HCT116 (cell line): ENCODE data around the gene WDR31. TPM values are rescaled to one million over a fixed set of nuclear protein-coding genes. Genes with fewer than 3 reads are reported as not detected.

ENCODE experiments used
- ATAC-seq: fragments of 200-7000 bp; cut with Tn5 transposase; 2 replicates; pipeline ENCODE4 v1.9.1; 2020; ENCODE audit warnings: mild to moderate bottlenecking, moderate library complexity
- BruUV-seq: library from RNA; stranded (reverse); fragments of 400-500 nt; replicated peaks from 2 replicates; lab custom pipeline; 2021; lab: Mats Ljungman, UMichigan
- CTCF ChIA-PET: fragments of 300-600 bp; sonication (Branson Sonifier 250); formaldehyde crosslinking; loops from one replicate; lab custom pipeline; 2021; ENCODE audit warnings: antibody characterized with exemption; lab: Charles Lee
- POLR2A ChIA-PET: fragments of 300-600, 350-600 bp; sonication (Branson Sonifier 250); formaldehyde crosslinking; loops from one replicate; lab custom pipeline; 2021; ENCODE audit warnings: antibody characterized with exemption; lab: Charles Lee
- RAD21 ChIA-PET, 2 experiments: fragments of 300-600 bp; sonication (Branson Sonifier 250); formaldehyde crosslinking; loops; one replicate each; lab custom pipeline; 2023; ENCODE audit warnings: low total read pairs in 2 of 2; ENCODE audit not compliant: uncharacterized antibody in 2 of 2, unreplicated experiment in 2 of 2, low non-redundant PET in 1 of 2; lab: Charles Lee
- DNase-seq: peaks from one replicate; pipeline ENCODE4 v3.0.0-alpha.2; 2010; ENCODE audit warnings: low read depth, low spot score
- H2AFZ ChIP-seq: fragments of 200-600 bp; shearing (Covaris generic), sonication (generic); 2 replicates; pipeline ENCODE4 v1.6.1; 2017; ENCODE audit warnings: low read depth, mixed run types, mixed read lengths, antibody characterized with exemption, low read length; ENCODE audit not compliant: poor library complexity, severe bottlenecking
- H3K27ac ChIP-seq: 2 replicates; pipeline ENCODE4 v1.5.1; 2012; ENCODE audit warnings: low read depth, low read length
- H3K27me3 ChIP-seq: fragments of 200-600 bp; sonication (generic); 2 replicates; pipeline ENCODE4 v1.6.1; 2016; ENCODE audit warnings: mixed run types, low read length, mixed read lengths; ENCODE audit not compliant: insufficient read depth
- H3K36me3 ChIP-seq, 2 experiments: fragments of 200-500 bp in 1 of 2; fragments of 200-600 bp in 1 of 2; sonication (Bioruptor generic) in 1 of 2; sonication (generic) in 1 of 2; 2 replicates each; pipeline versions ENCODE4 v1.5.1 to v1.6.1; 2014 to 2016; ENCODE audit warnings: low read length in 2 of 2, inconsistent platforms in 1 of 2, mixed read lengths in 1 of 2, mixed run types in 1 of 2; ENCODE audit not compliant: insufficient read depth in 2 of 2, control insufficient read depth in 1 of 2
- H3K4me1 ChIP-seq, 2 experiments: fragments of 200-600 bp in 1 of 2; sonication (generic) in 1 of 2; 2 replicates each; pipeline versions ENCODE4 v1.5.1 to v1.6.1; 2012 to 2017; ENCODE audit warnings: low read length in 2 of 2, inconsistent platforms in 1 of 2, mild to moderate bottlenecking in 1 of 2, mixed read lengths in 1 of 2, mixed run types in 1 of 2, moderate library complexity in 1 of 2; ENCODE audit not compliant: insufficient read depth in 2 of 2, control insufficient read depth in 1 of 2
- H3K4me2 ChIP-seq: fragments of 200-600 bp; sonication (generic); 2 replicates; pipeline ENCODE4 v1.6.1; 2017; ENCODE audit warnings: mixed run types, low read length, mixed read lengths
- H3K4me3 ChIP-seq, 2 experiments: fragments of 200-600 bp in 1 of 2; sonication (generic) in 1 of 2; replicated peaks in 1 of 2; 2 replicates each; pipeline ENCODE4 v1.5.1; 2011 to 2016; ENCODE audit warnings: low read length in 2 of 2, control low read depth in 1 of 2, low read depth in 1 of 2, mild to moderate bottlenecking in 1 of 2, mixed read lengths in 1 of 2, mixed run types in 1 of 2
- H3K79me2 ChIP-seq: fragments of 200-600 bp; sonication (generic); 2 replicates; pipeline ENCODE4 v1.6.1; 2017; ENCODE audit warnings: mild to moderate bottlenecking, mixed run types, low read length, moderate library complexity, mixed read lengths; ENCODE audit not compliant: insufficient read depth
- H3K9ac ChIP-seq: fragments of 200-600 bp; sonication (generic); 2 replicates; pipeline ENCODE4 v1.6.1; 2016; ENCODE audit warnings: low read length, mixed read lengths
- H3K9me2 ChIP-seq: fragments of 200-600 bp; sonication (generic), shearing (Covaris generic); 2 replicates; pipeline ENCODE4 v1.6.1; 2017; ENCODE audit warnings: mixed run types, mild to moderate bottlenecking, moderate library complexity; ENCODE audit not compliant: insufficient read depth
- H3K9me3 ChIP-seq, 2 experiments: fragments of 200-500 bp in 1 of 2; fragments of 200-600 bp in 1 of 2; sonication (Bioruptor generic) in 1 of 2; sonication (generic) in 1 of 2; 2 replicates each; pipeline ENCODE4 v1.6.1; 2014 to 2017; ENCODE audit warnings: low read length in 2 of 2, mixed read lengths in 2 of 2, inconsistent platforms in 1 of 2, low read depth in 1 of 2, mild to moderate bottlenecking in 1 of 2, mixed run types in 1 of 2, moderate library complexity in 1 of 2; ENCODE audit not compliant: control insufficient read depth in 1 of 2, insufficient read depth in 1 of 2
- H4K20me1 ChIP-seq: fragments of 200-600 bp; sonication (generic), shearing (Covaris generic); 2 replicates; pipeline ENCODE4 v1.6.1; 2017; ENCODE audit warnings: mixed run types, mild to moderate bottlenecking, moderate library complexity; ENCODE audit not compliant: insufficient read depth
- CTCF ChIP-seq, 3 experiments: fragments of 200-600 bp in 1 of 3; sonication (generic) in 1 of 3; IDR thresholded peaks in 2 of 3; conservative IDR thresholded peaks in 1 of 3; 2 replicates each; pipeline ENCODE4 v1.5.1; 2012 to 2017; ENCODE audit warnings: low read depth in 2 of 3, low read length in 2 of 3, antibody characterized with exemption in 1 of 3, borderline replicate concordance in 1 of 3, control low read depth in 1 of 3, mild to moderate bottlenecking in 1 of 3, mixed read lengths in 1 of 3, mixed run types in 1 of 3, moderate library complexity in 1 of 3; ENCODE audit not compliant: insufficient read depth in 1 of 3
- EZH2phosphoT487 ChIP-seq: fragments of 200-600 bp; IDR thresholded peaks from 2 replicates; pipeline ENCODE4 v1.6.1; 2018; ENCODE audit warnings: antibody characterized with exemption, borderline replicate concordance
- JUND ChIP-seq: IDR thresholded peaks from 2 replicates; pipeline ENCODE4 v1.6.1; 2012
- POLR2AphosphoS5 ChIP-seq: IDR thresholded peaks from 2 replicates; pipeline ENCODE4 v1.6.1; 2011; ENCODE audit warnings: mild to moderate bottlenecking, low read depth, low read length, moderate library complexity
- RAD21 ChIP-seq: IDR thresholded peaks from 2 replicates; pipeline ENCODE4 v1.6.1; 2012; ENCODE audit warnings: low read depth, mild to moderate bottlenecking
- SP1 ChIP-seq: IDR thresholded peaks from 2 replicates; pipeline ENCODE4 v1.6.1; 2012; ENCODE audit warnings: low read depth
- SRF ChIP-seq: IDR thresholded peaks from 2 replicates; pipeline ENCODE4 v1.6.1; 2012; ENCODE audit warnings: low read depth
- TCF7L2 ChIP-seq: IDR thresholded peaks from 2 replicates; pipeline ENCODE4 v1.7.0; 2011; ENCODE audit warnings: borderline replicate concordance, inconsistent platforms; ENCODE audit not compliant: insufficient read depth, insufficient read length; ENCODE audit errors: extremely low read depth
- YY1 ChIP-seq: IDR thresholded peaks from 2 replicates; pipeline ENCODE4 v1.6.1; 2011; ENCODE audit warnings: low read length, low read depth, moderate library complexity, mild to moderate bottlenecking; ENCODE audit not compliant: insufficient replicate concordance; ENCODE audit errors: extremely low read depth
- ZFX ChIP-seq: fragments of 450-650 bp; IDR thresholded peaks from 2 replicates; pipeline ENCODE4 v1.6.1; 2017
- intact Hi-C: fragments of 100-400 bp; cut with micrococcal nuclease; formaldehyde crosslinking; loops from 2 replicates; pipeline ENCODE4 v1.10.0; 2022
- total RNA-seq: library from RNA; stranded (reverse); gene quantifications from one replicate; pipeline ENCODE4 v1.2.1, GENCODE V29; 2021; ENCODE audit not compliant: unreplicated experiment

WDR31 gene
- total RNA-seq, 1 experiment from 2014 or later: 5.9 TPM

- TF ChIP-seq SP1 (peak; percentile 60; the same call in 1 of the 2 replicates), YY1 (peak; percentile 84), POLR2AphosphoS5 (peak; percentile 93), SRF (no peak), TCF7L2 (no peak), ZFX (peak; percentile 56)
These were observed 64.6 kb downstream of the WDR31 start, which contains the start of the genes CDC26 and PRPF4 (continued) for GRCh38 chr9:113275157-113276131.

- Histone ChIP-seq H3K27me3 (no peaks in the 10 kb centered on the region), H4K20me1 (peaks cover 6% of the 10 kb centered on the region; the same call in 1 of the 2 replicates), H3K4me1 (peaks cover 3 to 14% of the 10 kb centered on the region in 2 experiments; a peak in 3 of 4 replicates), H3K36me3 (peaks cover 32 to 37% of the 10 kb centered on the region in 2 experiments), H3K4me3 (peak overlapping the region; percentile 71 to 73), H3K79me2 (peaks cover 61% of the 10 kb centered on the region), H3K9me2 (no peaks in the 10 kb centered on the region), H3K9ac (peak overlapping the region; percentile 96), H2AFZ (peak overlapping the region; percentile 63), H3K9me3 (no peaks in the 10 kb centered on the region), H3K4me2 (peak overlapping the region; percentile 79), H3K27ac (peak overlapping the region; percentile 70)
- intact Hi-C loops: loop anchor here (1.0 to 10.0 kb wide), 4 partner anchors 66 to 384 kb away; partner anchors contain the start of gene WDR31
- ATAC-seq: peak; percentile 39
- ChIA-PET CTCF (interaction anchor here (0.6 to 2.2 kb wide), 14 partner anchors 9 to 384 kb away, joined by 3 to 25 read pairs (median 4); partner anchors contain the start of genes ALAD, C9orf43, POLE3 and SLC31A1), POLR2A (interaction anchor here (0.6 to 1.7 kb wide), 7 partner anchors 54 to 383 kb away, joined by 3 to 11 read pairs (median 4); partner anchors contain the start of genes C9orf43, FKBP15, HDHD3 and POLE3), RAD21 (interaction anchor here (0.8 to 1.6 kb wide), 5 partner anchors 126 to 383 kb away, joined by 3 to 4 read pairs (median 3); partner anchors contain the start of gene ALAD (in 1 of the 2))
- peak; percentile 48 for DNase-seq
- no TSS peak for BruUV-seq
- TF ChIP-seq JUND (no peak), RAD21 (peak; percentile 72), CTCF (IDR thresholded peaks at IDR 0.05 in 2 of 3, conservative IDR thresholded peaks at IDR 0.05 in 1 of 3; ENCODE audit: borderline replicate concordance in 1 of 3, insufficient read depth in 1 of 3, low read depth in 2 of 3, low read length in 2 of 3) (peak; percentile 52 to 70 (median 55); a peak in 5 of 6 replicates), EZH2phosphoT487 (no peak)
These were observed 65.5 kb downstream of the WDR31 start for GRCh38 chr9:113274474-113275156.
